ENCODE measurements around the gene TBCD. TPM values are rescaled to one million over a fixed set of nuclear protein-coding genes. Genes with fewer than 3 reads are reported as not detected.

Gene TBCD
- polyA plus RNA-seq, 2 of the 4 experiments (the other 2 are of a cell fraction) = 33.5 to 49.1 TPM

DNA sequence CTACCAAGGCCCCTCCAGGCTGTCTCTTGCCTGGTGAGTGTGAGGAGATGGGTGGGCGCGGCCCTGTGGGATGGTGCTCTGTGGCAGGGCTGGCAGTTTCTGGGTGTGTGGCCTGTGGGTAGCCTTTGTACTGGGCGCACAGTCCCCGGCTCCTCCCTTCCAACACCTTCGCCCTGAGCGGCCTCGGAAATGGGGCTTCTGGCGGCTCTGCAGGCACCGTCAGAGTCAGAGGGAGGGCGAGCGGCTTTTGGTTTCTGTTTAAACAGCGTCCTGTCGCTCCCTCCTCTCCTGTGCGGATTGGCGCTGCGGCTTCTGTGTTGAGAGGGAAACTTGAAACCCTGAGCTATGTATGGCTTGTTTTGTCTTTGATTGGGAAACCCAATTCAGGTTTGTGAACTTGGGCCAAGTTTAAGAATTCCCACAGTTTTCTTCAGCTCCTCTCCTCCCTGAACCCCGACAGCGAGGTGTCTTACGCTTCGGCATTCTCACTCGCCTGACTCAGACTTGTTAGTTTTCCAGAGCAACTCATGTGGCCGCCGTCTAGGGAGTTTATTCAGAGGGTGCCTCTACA is 96.2 kb downstream of the TBCD start:
- DNase-seq (ENCODE audit: low read depth in 1 of 2, low spot score in 1 of 2) (no peak), ATAC-seq (no peak), FAIRE-seq (no peak)
- TF ChIP-seq RAD21 (conservative IDR thresholded peaks at IDR 0.05 in 1 of 2, IDR thresholded peaks at IDR 0.05 in 1 of 2) = no peak
- TF ChIP-seq ZFP36 (IDR thresholded peaks at IDR 0.05; ENCODE audit: borderline replicate concordance, partially characterized antibody) = no peak
- no peak for TF ChIP-seq USF2 (IDR thresholded peaks at IDR 0.05)
- TF ChIP-seq POLR2AphosphoS2 (conservative IDR thresholded peaks at IDR 0.05; ENCODE audit: low read length) = no peak
- TF ChIP-seq ZC3H11A (IDR thresholded peaks at IDR 0.05) = no peak
- no peak for TF ChIP-seq MAX (IDR thresholded peaks at IDR 0.05)
- TF ChIP-seq FOXS1 (CRISPR knock-in tag; IDR thresholded peaks at IDR 0.05) = no peak
- TF ChIP-seq KDM1A (IDR thresholded peaks at IDR 0.05; ENCODE audit: low read depth) = no peak
- no peak for TF ChIP-seq CEBPB (IDR thresholded peaks at IDR 0.05)
- TF ChIP-seq ESRRA (IDR thresholded peaks at IDR 0.05; ENCODE audit: borderline replicate concordance, low read length) = no peak
- TF ChIP-seq HMGXB4 (CRISPR knock-in tag; IDR thresholded peaks at IDR 0.05; ENCODE audit: borderline replicate concordance) = no peak
- TF ChIP-seq CBX8 (IDR thresholded peaks at IDR 0.05) = no peak
- TF ChIP-seq ATOH8 (CRISPR knock-in tag; IDR thresholded peaks at IDR 0.05; ENCODE audit: low read depth) = no peak
- no peak for TF ChIP-seq SREBF2 (IDR thresholded peaks at IDR 0.05)
- CTCF ChIA-PET = no interaction called here
- H3K4me3 ChIP-seq = no peak overlapping the region
- WGBS (ENCODE audit: missing lambda C conversion rate) = 94% methylated on average over 23 of the region's 23 CpGs
- H3K9me3 ChIP-seq = no peaks in the 10 kb centered on the region
- no peaks in the 10 kb centered on the region for H3K4me1 ChIP-seq
- H3K27ac ChIP-seq = no peak overlapping the region
- POLR2A ChIA-PET = no interaction called here
- H3K4me2 ChIP-seq = no peak overlapping the region

- FAIRE-seq = no peak
- TF ChIP-seq MAFK (IDR thresholded peaks at IDR 0.05; ENCODE audit: partially characterized antibody) (no peak), NPAS2 (CRISPR knock-in tag; IDR thresholded peaks at IDR 0.05; ENCODE audit: borderline replicate concordance) (no peak), CEBPB (IDR thresholded peaks at IDR 0.05) (no peak), KDM1A (IDR thresholded peaks at IDR 0.05; ENCODE audit: low read depth) (no peak)
- TF ChIP-seq, protein P1, sequence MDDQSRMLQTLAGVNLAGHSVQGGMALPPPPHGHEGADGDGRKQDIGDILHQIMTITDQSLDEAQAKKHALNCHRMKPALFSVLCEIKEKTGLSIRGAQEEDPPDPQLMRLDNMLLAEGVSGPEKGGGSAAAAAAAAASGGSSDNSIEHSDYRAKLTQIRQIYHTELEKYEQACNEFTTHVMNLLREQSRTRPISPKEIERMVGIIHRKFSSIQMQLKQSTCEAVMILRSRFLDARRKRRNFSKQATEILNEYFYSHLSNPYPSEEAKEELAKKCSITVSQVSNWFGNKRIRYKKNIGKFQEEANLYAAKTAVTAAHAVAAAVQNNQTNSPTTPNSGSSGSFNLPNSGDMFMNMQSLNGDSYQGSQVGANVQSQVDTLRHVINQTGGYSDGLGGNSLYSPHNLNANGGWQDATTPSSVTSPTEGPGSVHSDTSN (IDR thresholded peaks at IDR 0.05) = no peak
- POLR2A ChIA-PET = no interaction called here
- H3K4me3 ChIP-seq = no peak overlapping the region
- no peak overlapping the region for H3K27ac ChIP-seq
- DNase-seq (ENCODE audit: low read depth in 1 of 2, low spot score in 1 of 2) = no peak
- WGBS (ENCODE audit: missing lambda C conversion rate) = 92% methylated on average over 33 of the region's 33 CpGs
- CTCF ChIA-PET = no interaction called here
- no peak for ATAC-seq
- no peak overlapping the region for H3K4me2 ChIP-seq
- no peaks in the 10 kb centered on the region for H3K9me3 ChIP-seq
- no peaks in the 10 kb centered on the region for H3K4me1 ChIP-seq
Observed at GRCh38 chr17:82849076-82849945, 97.4 kb downstream of the TBCD start.

- Histone ChIP-seq H3K4me3 (no peak overlapping the region), H3K27ac (no peak overlapping the region), H3K4me2 (no peak overlapping the region), H3K4me1 (no peaks in the 10 kb centered on the region), H3K9me3 (no peaks in the 10 kb centered on the region)
- DNase-seq (ENCODE audit: low read depth in 1 of 2, low spot score in 1 of 2) = no peak
- FAIRE-seq = no peak
- ATAC-seq = no peak
- ChIA-PET POLR2A (no interaction called here), CTCF (no interaction called here)
- 81% methylated on average over 12 of the region's 12 CpGs for WGBS (ENCODE audit: missing lambda C conversion rate)
- TF ChIP-seq CTCF (IDR thresholded peaks at IDR 0.05) (no peak), RNF2 (IDR thresholded peaks at IDR 0.05; ENCODE audit: borderline replicate concordance, low read depth) (no peak), GATA3 (IDR thresholded peaks at IDR 0.05; ENCODE audit: borderline replicate concordance) (no peak), FOSB (CRISPR knock-in tag; IDR thresholded peaks at IDR 0.05) (no peak), ZFP36 (IDR thresholded peaks at IDR 0.05; ENCODE audit: borderline replicate concordance, partially characterized antibody) (no peak)
Observed at GRCh38 chr17:82851381-82851780, 99.5 kb downstream of the TBCD start.
